Calu3 (cell line): ENCODE results near the gene TMEM269. TPM values are rescaled to one million over a fixed set of nuclear protein-coding genes. Genes with fewer than 3 reads are reported as not detected.
"Not testable (repeated sequence)": the region's sequence is repeated elsewhere in the genome, so short reads cannot be mapped to it uniquely, and the experiment has no call there.

Experiments used
- BruUV-seq: library from RNA; stranded (reverse); fragments of 400-500 nt; replicated peaks from 2 replicates; lab custom pipeline; 2021; lab: Mats Ljungman, UMichigan
- CTCF ChIA-PET: fragments of 300-600 bp; sonication (Branson Sonifier 250); formaldehyde crosslinking; loops from one replicate; lab custom pipeline; 2022; ENCODE audit warnings: antibody characterized with exemption; lab: Charles Lee
- DNase-seq: peaks from one replicate; pipeline ENCODE4 v3.0.0; 2022
- H3K27ac Mint-ChIP-seq: one replicate; pipeline ENCODE4 v1.8.0; 2022; ENCODE audit warnings: mixed read lengths; ENCODE audit not compliant: unreplicated experiment
- H3K27me3 Mint-ChIP-seq: one replicate; pipeline ENCODE4 v1.8.0; 2022; ENCODE audit warnings: mixed read lengths; ENCODE audit not compliant: unreplicated experiment
- H3K36me3 Mint-ChIP-seq: one replicate; pipeline ENCODE4 v1.8.0; 2022; ENCODE audit warnings: mild to moderate bottlenecking, moderate library complexity, mixed read lengths; ENCODE audit not compliant: insufficient read depth, unreplicated experiment
- H3K4me1 Mint-ChIP-seq: one replicate; pipeline ENCODE4 v1.8.0; 2022; ENCODE audit warnings: mild to moderate bottlenecking, low read depth, mixed read lengths; ENCODE audit not compliant: unreplicated experiment
- H3K4me3 Mint-ChIP-seq: one replicate; pipeline ENCODE4 v1.8.0; 2022; ENCODE audit warnings: mild to moderate bottlenecking, low read depth, moderate library complexity, mixed read lengths; ENCODE audit not compliant: unreplicated experiment
- H3K9me3 Mint-ChIP-seq: one replicate; pipeline ENCODE4 v1.8.0; 2022; ENCODE audit warnings: low read depth, mixed read lengths; ENCODE audit not compliant: unreplicated experiment
- CTCF ChIP-seq: fragments of 200-600 bp; IDR thresholded peaks from one replicate; pipeline ENCODE4 v1.8.0; 2022; ENCODE audit warnings: antibody characterized with exemption; ENCODE audit not compliant: unreplicated experiment
- intact Hi-C: fragments of 100-400 bp; cut with micrococcal nuclease; formaldehyde crosslinking; loops from one replicate; pipeline ENCODE4 v1.10.0; 2022; ENCODE audit not compliant: unreplicated experiment
- total RNA-seq: library from RNA; stranded (reverse); gene quantifications from 2 replicates; pipeline ENCODE4 v1.2.3, GENCODE V29; 2022

TMEM269 gene
- total RNA-seq, 1 experiment from 2014 or later: 0.94 TPM

DNA sequence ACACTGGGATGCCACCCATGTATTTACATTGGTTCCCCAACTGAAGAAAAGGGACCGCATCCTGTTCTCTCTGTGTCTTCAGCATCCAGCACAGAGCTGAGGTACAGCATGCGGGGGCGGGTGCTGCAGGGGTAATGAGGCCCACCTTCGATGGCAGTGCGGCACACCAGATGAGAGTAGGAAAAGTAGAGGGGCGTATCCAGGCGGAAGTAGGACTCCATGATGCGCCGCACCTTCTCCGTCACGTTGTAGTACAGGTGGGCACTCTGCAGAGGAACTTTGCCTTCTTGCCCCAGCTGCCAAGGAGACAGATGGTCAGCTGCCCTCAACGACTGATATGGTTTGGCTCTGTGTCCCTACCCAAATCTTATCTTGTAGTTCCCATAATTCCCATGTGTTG is 34.8 kb upstream of the TMEM269 start:
- Mint-ChIP-seq H3K4me1 (no peaks in the 10 kb centered on the region), H3K9me3 (no peaks in the 10 kb centered on the region), H3K27me3 (no peaks in the 10 kb centered on the region), H3K27ac (no peak overlapping the region), H3K4me3 (no peak overlapping the region), H3K36me3 (peaks cover 15% of the 10 kb centered on the region)
- no peak for DNase-seq
- CTCF ChIA-PET: interaction anchor here (0.5 to 1.2 kb wide), 2 partner anchors 16 to 58 kb away, joined by 3 to 9 read pairs; no protein-coding TSS in a partner anchor
- no peak for TF ChIP-seq CTCF
- no TSS peak for BruUV-seq
- intact Hi-C loops: no loop called here

DNA sequence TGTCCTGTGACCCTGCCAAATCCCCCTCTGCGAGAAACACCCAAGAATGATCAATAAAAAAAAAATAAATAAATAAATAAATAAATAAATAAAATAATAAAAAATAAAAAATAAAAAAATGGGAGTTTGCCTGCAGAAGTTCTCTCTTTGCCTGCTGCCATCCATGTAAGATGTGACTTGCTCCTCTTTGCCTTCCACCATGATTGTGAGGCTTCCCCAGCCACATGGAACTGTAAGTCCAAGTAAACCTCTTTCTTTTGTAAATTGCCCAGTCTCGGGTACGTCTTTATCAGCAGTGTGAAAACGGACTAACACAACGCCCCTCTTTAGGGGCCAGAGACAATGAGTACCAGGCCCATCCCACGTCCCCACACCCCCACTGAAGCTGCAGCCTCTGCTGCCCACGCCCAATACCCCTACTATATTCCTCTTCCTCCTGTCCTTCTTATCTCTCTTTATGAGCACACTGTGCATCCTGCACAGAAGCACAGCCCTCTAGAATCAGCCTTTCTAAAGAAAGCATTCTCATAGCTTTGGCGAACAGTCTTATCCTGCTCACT is 33.2 kb upstream of the TMEM269 start:
- DNase-seq, H3K27ac Mint-ChIP-seq, CTCF ChIA-PET, H3K4me3 Mint-ChIP-seq, H3K9me3 Mint-ChIP-seq, H3K36me3 Mint-ChIP-seq, H3K27me3 Mint-ChIP-seq, intact Hi-C loops, H3K4me1 Mint-ChIP-seq, BruUV-seq: not testable (repeated sequence)

DNA sequence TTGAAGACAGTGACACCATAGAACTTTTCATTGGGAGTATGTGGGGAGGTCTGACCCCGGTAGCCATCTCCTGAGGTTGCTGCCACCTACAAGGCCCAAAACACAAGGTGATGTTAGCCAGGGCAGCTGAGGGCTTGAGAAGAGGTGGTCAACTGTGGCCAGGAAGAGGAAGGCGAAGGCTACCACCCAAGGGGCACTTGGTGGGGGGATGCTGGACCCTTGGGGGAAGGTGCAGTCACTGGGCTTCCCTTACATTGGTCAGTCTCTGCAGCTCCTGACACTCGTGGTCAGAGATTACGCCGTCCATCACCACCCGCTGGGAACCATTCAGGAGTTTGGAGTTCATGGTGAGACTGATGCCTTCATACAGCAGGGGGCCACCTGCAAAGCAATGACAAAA is 32.5 kb upstream of the TMEM269 start:
- intact Hi-C loops: no loop called here
- Mint-ChIP-seq H3K36me3 (peaks cover 9% of the 10 kb centered on the region), H3K27ac (no peak overlapping the region), H3K9me3 (no peaks in the 10 kb centered on the region), H3K4me1 (no peaks in the 10 kb centered on the region), H3K4me3 (no peak overlapping the region), H3K27me3 (no peaks in the 10 kb centered on the region)
- TF ChIP-seq CTCF: no peak
- no peak for DNase-seq
- no TSS peak for BruUV-seq
- CTCF ChIA-PET: no interaction called here

GRCh38 chr1:42753070-42753469 is 31.7 kb upstream of the TMEM269 start:
- CTCF ChIA-PET: no interaction called here
- H3K36me3 Mint-ChIP-seq: peaks cover 9% of the 10 kb centered on the region
- no peaks in the 10 kb centered on the region for H3K4me1 Mint-ChIP-seq
- H3K4me3 Mint-ChIP-seq: no peak overlapping the region
- BruUV-seq: no TSS peak
- H3K27me3 Mint-ChIP-seq: no peaks in the 10 kb centered on the region
- intact Hi-C loops: no loop called here
- H3K9me3 Mint-ChIP-seq: no peaks in the 10 kb centered on the region
- no peak for DNase-seq
- no peak overlapping the region for H3K27ac Mint-ChIP-seq
- TF ChIP-seq CTCF: no peak
